Activated CD4-positive, CD25-positive, alpha-beta regulatory T cell treated with anti-CD3 and anti-CD28 coated beads, Interleukin-2, amount 50 U/mL, for 24 hours (primary cell): Measurements from ENCODE around the gene SOHLH2.

Experiments used
- ATAC-seq, 2 donors: fragments of 150-1000 bp; cut with Tn5 transposase; one replicate each; pipeline ENCODE4 v1.10.0; 2021; ENCODE audit warnings: mild to moderate bottlenecking in 1 of 2, moderate library complexity in 1 of 2

The SOHLH2 gene

DNA sequence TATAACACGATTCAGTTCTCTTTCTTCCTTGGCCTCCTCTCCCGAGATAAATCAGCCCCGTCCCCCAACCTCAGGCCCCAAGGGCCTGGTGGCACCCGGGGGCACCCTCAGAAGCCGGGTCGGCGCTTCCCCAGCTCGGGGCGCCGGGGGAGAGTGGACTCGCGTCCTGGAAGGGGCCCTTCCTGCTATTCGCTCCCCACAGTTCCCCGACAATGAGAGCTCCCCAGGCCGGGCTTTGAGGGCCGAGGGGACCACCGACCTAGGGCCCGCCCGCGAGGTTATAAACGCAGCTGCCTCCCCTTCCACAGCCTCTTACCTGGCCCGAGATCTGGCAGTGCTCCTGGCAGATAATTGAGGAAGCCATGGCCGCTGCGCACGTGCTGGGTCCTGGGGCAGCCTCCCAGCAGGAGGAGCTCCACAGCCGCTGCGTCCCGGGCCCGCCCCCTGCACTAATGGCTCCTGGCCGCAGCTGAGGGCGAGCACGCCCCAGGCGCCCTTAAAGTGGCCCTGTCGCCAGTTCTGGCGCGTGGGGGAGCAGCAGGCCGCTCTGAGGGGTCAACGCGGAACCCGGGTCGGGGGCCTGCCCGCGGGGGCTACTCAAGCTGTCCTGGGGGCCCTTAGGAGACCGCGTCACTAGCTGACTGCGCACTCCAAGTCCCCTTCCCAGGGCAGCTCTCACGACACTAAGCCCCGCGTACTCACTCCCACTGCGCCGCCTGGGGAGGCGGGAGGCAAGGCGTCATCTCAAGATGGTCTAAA, at the start of gene SOHLH2:
TSS of gene SOHLH2 (minus strand) at position 394 of the 759 bp plus-strand sequence. CDS start at position 364, 30 bp downstream.
- no peak for ATAC-seq

DNA sequence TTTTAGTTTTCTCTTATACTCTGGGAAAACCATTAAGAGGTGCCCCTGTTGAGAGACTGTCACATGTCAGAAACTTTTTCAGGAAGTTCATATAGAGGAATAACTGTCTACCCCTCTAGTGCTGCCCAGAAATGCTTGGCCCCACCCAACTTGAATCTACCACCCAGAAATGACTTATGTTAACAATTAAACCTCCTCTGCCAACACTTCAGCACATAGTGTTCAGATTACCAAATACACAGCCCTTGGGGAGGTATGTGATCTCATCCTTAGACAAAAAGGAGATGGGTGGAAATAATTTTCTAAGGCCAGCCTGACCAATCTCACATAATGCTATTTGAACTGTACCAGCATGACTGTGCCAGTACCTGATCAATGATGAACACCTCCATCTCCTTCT, 47.6 kb upstream of the SOHLH2 start:
- ATAC-seq, result no peak

DNA sequence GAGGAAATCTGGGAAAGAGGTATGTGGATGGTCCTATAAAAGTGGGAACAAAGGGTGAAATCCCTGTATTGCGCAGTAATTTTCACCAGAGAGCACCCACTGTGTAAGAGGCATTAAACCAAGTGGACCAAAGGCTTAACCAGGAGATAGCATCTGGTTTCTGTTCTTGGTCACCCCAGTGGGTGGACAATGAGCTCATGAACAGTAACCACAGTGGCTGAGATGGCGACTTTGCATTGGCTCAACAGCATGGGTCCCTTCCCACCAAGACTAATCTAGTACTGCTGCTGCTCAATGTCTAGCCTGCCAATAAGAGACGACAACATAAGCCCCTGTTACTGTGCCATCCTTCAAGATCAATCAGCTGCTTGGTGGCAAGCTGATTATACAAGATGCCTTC, 46.7 kb upstream of the SOHLH2 start:
- no peak for ATAC-seq

DNA sequence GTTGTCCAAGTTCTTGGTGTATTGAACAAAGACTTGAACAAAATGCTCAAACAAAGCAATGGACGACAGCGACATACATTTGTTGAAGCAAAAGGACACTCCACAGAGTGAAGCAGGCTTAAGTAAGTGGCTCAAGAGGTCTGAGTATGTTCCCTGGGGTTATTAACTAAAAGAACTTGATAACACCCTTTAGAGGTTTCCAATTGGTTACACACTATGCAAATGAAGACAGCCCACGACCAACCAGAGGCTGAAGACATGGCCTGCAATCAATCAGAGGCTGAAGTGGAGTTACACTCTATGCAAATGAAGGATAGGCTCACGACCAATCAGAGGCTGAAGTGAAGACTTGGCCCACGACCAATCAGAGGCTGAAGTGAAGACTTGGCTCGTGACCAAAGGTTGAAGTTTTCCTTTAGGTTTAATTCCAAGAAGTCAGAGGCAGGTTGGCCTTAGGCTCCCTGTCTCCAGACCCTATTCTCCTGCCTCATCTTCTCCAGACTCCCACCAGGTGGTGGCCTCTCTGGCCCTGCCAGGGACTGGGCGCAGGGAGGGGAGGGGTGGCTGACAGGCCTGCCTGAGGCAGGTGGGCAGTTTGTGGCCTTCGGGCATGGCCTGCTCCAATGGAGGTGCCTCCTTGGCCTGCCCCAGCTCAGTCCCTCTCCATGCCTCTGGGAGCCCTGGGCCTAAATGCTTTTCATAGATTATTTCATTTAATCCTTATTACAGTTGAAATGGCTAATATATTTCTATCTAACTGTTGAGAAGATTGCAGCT, 45.2 kb upstream of the SOHLH2 start:
- ATAC-seq, result no peak

- ATAC-seq, result no peak
Measured at GRCh38 chr13:36258831-36259230, 44.5 kb upstream of the SOHLH2 start.

DNA sequence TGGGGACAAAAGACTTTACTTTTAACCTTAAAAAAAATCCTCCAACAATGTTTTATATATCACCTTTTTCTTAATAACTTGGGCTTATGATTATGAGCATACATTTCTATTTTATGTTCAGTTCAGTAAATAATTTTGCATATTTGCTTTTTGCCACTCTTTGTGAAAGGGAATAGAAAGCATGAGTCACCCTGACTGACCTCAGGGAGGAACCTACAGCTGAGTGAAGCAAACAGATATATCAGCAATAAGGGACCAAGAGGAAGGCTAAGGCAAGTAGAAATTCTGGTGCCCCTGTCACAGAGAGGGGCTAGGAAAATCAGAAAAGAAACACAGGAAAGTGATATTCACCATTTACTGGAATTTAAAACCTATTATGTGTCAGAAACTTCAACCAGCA, 37.2 kb upstream of the SOHLH2 start:
- no peak for ATAC-seq

GRCh38 chr13:36251017-36251416, 36.7 kb upstream of the SOHLH2 start:
- ATAC-seq, result no peak

DNA sequence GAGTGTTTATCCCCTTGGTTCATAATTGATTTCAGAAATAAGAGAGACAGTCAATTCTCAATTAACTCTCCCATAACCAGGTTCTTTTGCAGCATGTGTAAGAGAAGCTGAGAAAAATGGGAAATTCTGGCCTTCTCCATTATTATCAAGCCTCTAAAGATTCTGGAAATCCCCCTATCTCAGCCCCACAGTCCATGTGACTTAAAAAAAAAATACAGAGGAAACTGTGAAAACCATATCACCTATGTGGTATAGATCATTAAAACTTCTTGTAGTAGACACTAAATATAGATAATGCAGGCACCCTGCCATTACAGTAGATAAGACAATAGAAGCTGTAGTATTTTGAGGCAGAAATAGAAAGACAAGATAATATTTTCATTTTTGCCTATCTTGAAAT, 34.3 kb upstream of the SOHLH2 start:
- no peak for ATAC-seq

DNA sequence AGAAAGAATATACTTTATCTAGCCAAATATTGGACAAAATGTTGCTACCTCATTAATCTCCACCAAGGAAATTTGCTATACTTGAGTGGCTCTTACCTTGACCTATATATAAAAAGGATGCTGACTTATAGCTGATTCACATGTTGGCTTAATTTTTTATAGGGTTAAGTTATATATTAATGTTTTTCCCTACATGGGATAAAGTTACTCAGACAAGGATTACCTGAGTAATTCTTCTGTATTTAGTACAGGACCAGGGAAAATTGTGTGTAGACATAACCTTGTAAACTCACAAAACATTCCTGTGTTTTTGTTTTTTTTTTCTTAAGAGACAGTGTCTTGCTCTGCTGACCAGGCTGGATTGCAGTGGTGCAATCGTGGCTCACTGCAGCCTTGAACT, 30.6 kb upstream of the SOHLH2 start:
- ATAC-seq, result no peak

DNA sequence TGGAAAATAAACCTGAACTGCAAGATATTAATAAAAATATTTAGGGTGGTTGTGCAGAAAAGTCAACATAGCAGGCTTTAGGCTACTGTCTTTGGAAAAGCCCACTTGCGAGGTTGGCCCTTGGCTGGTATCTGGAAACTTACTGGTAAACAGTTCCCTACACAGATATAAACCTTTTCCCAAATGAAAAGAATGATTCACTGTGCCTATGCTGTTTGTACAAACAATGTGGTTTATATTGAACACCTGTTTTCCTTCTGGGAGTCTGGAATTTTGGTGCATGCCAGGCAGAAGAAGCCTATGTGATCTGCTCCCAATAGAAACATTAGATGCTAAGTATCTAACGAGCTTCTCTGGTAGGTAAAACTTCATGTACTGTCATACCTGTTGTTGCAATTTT, 29.7 kb upstream of the SOHLH2 start:
- no peak for ATAC-seq

DNA sequence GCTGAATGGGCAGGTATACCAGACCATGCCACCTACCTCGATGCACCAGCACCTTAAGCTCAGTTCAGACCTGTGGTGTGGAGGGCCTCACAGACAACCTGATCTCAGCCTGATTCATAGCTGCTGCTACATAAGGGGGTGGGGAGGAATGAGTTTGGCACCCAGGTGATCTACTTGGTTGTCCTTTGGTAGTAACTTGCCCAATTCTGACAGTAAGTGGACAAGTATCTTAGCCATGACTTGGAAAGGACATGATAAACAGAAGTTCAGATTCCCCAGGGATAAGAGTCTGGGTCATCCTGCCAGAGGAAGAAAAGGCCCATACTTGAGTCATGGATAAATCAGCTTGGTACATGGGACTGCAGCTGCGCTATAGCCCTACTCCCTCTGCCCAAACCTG, 28.4 kb upstream of the SOHLH2 start:
- ATAC-seq, result no peak

DNA sequence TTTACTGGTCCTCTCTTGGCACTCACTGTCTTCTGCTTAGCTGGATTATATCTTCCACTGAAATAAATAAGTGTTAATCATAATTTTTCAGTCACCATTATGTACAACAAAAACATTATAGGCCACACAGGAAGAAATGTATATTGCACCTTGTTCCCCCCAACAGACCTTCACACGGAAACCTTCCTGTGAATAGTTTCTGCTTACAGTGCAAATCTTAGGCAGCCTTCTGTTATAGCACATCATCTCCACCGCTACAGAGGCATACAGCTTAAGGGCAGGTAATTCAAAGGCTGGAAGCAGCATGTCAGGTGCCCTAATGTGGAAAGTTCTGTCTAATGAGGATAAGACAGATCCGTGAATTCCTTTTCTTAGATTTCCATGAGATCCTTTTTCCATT, 16.9 kb upstream of the SOHLH2 start:
- ATAC-seq, result no peak

DNA sequence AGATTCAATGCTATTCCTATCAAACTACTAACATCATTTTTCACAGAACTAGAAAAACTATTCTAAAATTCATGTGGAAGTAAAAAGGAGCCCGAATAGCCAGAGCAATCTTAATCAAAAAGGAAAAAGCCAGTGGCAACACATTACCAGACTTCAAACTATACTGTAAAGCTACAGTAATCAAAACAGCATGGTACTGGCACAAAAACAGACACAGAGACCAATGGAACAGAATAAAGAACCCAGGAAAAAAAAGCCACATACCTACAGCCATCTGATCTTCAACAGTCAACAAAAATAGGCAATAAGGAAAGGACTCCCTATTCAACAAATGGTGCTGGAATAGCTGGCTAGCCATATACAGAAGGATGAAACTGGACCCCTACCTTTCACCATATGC, 10.4 kb upstream of the SOHLH2 start:
- no peak for ATAC-seq

GRCh38 chr13:36219883-36220282, 5.5 kb upstream of the SOHLH2 start:
- ATAC-seq, result no peak

DNA sequence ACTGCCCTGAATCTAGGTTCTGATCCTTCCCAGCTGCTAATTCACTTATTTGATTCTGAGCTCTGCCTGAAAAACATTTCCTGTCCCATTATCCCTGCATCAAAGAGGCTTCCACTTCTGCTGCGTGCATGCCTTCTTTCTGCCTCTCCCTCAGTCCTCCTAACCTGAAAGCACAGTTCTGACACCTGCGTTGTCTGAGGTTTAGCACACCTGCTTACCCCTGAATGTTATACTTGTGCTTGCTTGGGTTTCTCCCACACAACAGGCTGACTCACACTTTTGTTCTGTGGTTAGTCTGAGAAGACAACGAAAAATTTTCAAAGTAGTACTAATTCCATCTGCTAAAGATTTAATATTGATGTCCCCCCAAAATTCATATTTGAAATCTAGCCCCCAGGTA, 3.1 kb upstream of the SOHLH2 start:
- no peak for ATAC-seq

- no peak for ATAC-seq
Measured at GRCh38 chr13:36212789-36213188, 1.6 kb downstream of the SOHLH2 start.

DNA sequence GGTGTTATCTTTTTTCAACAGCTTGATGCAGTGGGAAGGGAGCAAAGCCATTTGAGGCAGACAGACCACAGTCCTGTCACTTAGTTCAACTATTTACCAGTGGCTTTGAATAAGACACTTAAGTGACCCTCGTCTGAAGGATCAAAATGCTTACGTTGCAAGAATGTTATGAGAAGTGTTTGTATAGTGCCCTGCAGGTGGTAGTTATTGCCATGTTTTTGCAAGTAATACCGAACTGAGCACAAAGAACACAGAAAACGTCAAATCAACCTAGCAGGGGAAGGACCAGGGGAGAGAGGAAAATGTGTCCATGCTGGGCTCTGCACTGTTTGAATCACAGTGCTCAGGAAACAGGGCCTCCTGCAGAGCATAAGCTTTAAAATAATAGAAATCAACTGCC, 2.8 kb downstream of the SOHLH2 start:
- no peak for ATAC-seq

DNA sequence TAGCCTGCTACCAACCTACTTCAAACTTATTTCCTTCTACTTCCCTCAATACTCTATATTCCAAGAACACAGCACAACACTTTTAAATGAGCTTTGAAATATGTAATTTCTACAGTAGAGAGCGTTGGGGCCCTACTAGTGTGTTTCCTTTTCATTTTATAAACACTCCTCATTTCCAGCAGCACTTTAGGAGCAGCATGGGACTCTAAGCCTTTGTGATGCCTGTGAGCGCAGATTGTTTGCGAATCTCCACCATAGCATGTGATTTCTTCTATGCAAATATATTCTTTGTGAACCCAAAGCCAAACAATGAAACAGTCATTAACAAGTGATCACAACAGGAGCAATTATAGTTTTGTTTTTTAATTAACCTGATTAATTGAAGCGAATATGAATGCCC, 3.6 kb downstream of the SOHLH2 start:
- ATAC-seq, result no peak

DNA sequence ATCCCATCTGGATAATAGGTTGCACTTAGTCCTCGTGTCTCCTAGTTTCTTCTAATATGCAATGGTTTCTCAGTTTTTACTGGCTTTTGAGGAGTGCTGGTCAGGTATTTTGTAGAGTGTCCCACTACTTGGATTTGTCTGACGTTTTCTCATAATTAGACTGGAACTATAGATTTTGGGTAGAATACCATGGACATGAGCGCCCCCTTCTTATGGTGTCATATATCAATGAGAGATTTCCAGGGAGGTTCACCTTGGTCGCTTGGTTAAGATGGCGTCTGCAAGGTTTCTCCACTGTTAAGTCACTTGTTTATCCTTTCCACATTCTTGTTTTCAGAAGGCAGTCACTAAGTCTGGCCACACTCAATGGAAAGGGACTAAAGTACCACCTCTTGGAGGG, 6.7 kb downstream of the SOHLH2 start:
- no peak for ATAC-seq

DNA sequence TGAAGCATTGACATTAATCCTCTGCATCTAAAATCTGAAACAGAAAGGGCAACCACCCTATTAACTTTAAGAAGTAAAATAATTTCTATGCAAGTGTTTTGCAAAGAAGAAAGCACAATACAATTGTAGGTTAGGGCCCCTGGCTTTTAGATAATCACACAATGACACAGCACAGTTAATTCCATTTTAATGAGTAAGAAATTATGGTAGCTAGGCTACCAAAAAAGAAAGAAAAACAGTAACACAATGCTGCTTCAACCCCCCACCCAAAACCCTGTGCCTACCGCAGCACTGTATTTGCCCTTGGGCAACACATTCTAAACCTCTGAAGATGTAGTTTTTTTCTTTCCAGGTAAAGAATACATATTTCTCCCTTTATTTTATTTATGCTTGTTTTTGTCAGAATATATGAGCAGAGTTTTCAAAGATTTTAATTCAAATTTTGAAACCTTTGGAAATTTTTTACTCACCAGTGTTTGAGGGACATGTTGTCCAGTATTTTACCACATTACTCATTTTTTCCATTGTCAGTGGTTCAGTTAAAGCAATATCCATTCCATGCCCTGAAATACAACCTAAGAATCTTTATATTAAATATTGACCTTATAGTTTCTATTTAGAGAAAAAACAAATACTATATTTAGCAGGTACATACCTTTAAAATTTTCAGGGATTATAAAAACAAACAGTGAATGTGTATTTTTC, 21.1 kb downstream of the SOHLH2 start:
- no peak for ATAC-seq

GRCh38 chr13:36192166-36192565, 22.2 kb downstream of the SOHLH2 start:
- ATAC-seq, result no peak

DNA sequence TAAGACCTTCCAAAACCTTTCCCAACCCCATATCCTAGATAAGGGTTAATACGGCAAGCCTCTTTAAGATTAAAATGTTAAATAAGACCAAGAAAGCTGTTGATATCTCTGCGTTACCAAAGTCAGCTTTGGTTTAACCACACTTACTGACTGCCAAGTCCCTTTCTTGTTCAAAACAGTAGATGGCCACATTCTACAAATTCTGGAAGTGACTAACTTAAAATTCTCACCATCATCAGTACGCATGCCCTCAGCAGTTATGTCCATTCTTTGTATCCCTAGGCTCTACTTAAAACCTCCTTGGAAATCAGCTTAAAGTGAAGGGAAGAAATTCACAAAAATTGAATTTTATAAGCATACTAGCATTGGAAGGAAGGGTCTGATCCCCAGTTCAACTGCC, 23.6 kb downstream of the SOHLH2 start:
- no peak for ATAC-seq

- ATAC-seq, result no peak
Measured at GRCh38 chr13:36188441-36188840, 25.9 kb downstream of the SOHLH2 start.

GRCh38 chr13:36183901-36184300, 30.5 kb downstream of the SOHLH2 start:
- no peak for ATAC-seq
